Bone marrow (tissue), 2 donors: ENCODE data around the gene TMCC1.
"Not testable (repeated sequence)": the region's sequence is repeated elsewhere in the genome, so short reads cannot be mapped to it uniquely, and the experiment has no call there.

Experiments used
- DNase-seq, 2 donors: peaks; one replicate each; lab custom pipeline; 2025; lab: John Stamatoyannopoulos, UW

The TMCC1 gene

GRCh38 chr3:129686941-129687340 lies 206.6 kb downstream of the TMCC1 start:
- no peak for DNase-seq

GRCh38 chr3:129684270-129684669 lies 209.2 kb downstream of the TMCC1 start:
- DNase-seq: no peak

GRCh38 chr3:129683201-129683600 lies 210.3 kb downstream of the TMCC1 start:
- DNase-seq: no peak

GRCh38 chr3:129676985-129677384 lies 216.5 kb downstream of the TMCC1 start:
- no peak for DNase-seq

- DNase-seq: not testable (repeated sequence)
These were observed 218.8 kb downstream of the TMCC1 start for GRCh38 chr3:129674798-129675123.

- no peak for DNase-seq
These were observed 219.4 kb downstream of the TMCC1 start for GRCh38 chr3:129673897-129674797.

GRCh38 chr3:129673012-129673411 lies 220.5 kb downstream of the TMCC1 start:
- DNase-seq: no peak

- DNase-seq: no peak
These were observed 221.1 kb downstream of the TMCC1 start for GRCh38 chr3:129672412-129672811.

- no peak for DNase-seq
These were observed 228.3 kb downstream of the TMCC1 start for GRCh38 chr3:129665024-129665768.

GRCh38 chr3:129663930-129664646 lies 229.4 kb downstream of the TMCC1 start:
- no peak for DNase-seq

GRCh38 chr3:129663045-129663446 lies 230.5 kb downstream of the TMCC1 start:
- no peak for DNase-seq

GRCh38 chr3:129662191-129662608 lies 231.3 kb downstream of the TMCC1 start:
- no peak for DNase-seq

- DNase-seq: no peak
These were observed 231.7 kb downstream of the TMCC1 start for GRCh38 chr3:129661766-129662165.

- no peak for DNase-seq
These were observed 235.2 kb downstream of the TMCC1 start for GRCh38 chr3:129658110-129658843.

- no peak for DNase-seq
These were observed 236.1 kb downstream of the TMCC1 start for GRCh38 chr3:129657261-129658046.

- no peak for DNase-seq
These were observed 236.8 kb downstream of the TMCC1 start for GRCh38 chr3:129656659-129657247.

- no peak for DNase-seq
These were observed 238.2 kb downstream of the TMCC1 start for GRCh38 chr3:129655291-129655700.

- DNase-seq: no peak
These were observed 239.4 kb downstream of the TMCC1 start for GRCh38 chr3:129654131-129654530.

GRCh38 chr3:129653019-129653418 lies 240.5 kb downstream of the TMCC1 start:
- DNase-seq: no peak

GRCh38 chr3:129651435-129652202 lies 241.9 kb downstream of the TMCC1 start:
- no peak for DNase-seq
